Hindlimb muscle (tissue), 1 donor: ENCODE measurements around the gene FRK. TPM values are rescaled to one million over a fixed set of nuclear protein-coding genes. Genes with fewer than 3 reads are reported as not detected.

Experiments
- DNase-seq: peaks from one replicate; pipeline ENCODE4 v3.0.0-alpha.2; 2013
- polyA plus RNA-seq: library from polyadenylated mRNA; unstranded; fragments of 120-200 nt; gene quantifications from one replicate; pipeline ENCODE4 v1.2.1, GENCODE V29; 2013; ENCODE audit not compliant: insufficient read length

Gene FRK
- polyA plus RNA-seq, 1 donor = 0.32 TPM

DNA sequence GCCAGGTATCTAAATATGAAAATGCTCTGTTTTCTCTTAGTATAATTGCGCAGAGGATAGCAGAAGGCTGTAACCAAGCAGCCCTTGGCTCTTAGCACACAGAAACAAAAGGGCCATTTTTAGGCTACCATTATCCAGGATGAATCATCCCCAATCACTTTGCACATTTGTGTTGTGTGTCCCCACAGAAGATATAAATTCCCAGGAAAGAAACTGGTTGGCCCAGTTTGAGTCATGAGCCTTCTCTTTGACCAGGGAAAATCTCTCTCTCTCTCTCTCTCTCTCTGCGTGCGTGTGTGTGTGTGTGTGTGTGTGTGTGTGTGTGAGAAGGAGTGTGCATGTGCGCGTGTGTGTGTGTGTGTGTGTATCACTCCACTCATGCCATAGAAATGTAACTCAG, 178.5 kb downstream of the FRK start:
- no peak for DNase-seq

Other genes starting within 250 kb of the FRK start
- gene NT5DC1, start 40.0 kb upstream of the FRK start, polyA plus RNA-seq = 25.7 TPM
- gene COL10A1, start 65.2 kb upstream of the FRK start, polyA plus RNA-seq = 0.18 TPM
- 16.3 TPM for gene TSPYL4, start 193.2 kb upstream of the FRK start, polyA plus RNA-seq
- 63.6 TPM for gene TSPYL1, start 219.0 kb upstream of the FRK start, polyA plus RNA-seq